Ishikawa (cell line): ENCODE data around the gene HNRNPDL.

Experiments
- CEBPB ChIP-seq: IDR thresholded peaks from 2 replicates; pipeline ENCODE4 v1.6.1; 2012
- TAF1 ChIP-seq: IDR thresholded peaks from 2 replicates; pipeline ENCODE4 v1.6.1; 2012; ENCODE audit warnings: low read depth, mild to moderate bottlenecking
- YY1 ChIP-seq: IDR thresholded peaks from 2 replicates; pipeline ENCODE4 v1.6.1; 2012; ENCODE audit warnings: low read depth
- ZBTB7A ChIP-seq: IDR thresholded peaks from 2 replicates; pipeline ENCODE4 v1.6.1; 2012; ENCODE audit warnings: low read depth
- TF ChIP-seq, protein P1 (sequence below): IDR thresholded peaks from 2 replicates; pipeline ENCODE4 v1.6.1; 2012

DNA sequence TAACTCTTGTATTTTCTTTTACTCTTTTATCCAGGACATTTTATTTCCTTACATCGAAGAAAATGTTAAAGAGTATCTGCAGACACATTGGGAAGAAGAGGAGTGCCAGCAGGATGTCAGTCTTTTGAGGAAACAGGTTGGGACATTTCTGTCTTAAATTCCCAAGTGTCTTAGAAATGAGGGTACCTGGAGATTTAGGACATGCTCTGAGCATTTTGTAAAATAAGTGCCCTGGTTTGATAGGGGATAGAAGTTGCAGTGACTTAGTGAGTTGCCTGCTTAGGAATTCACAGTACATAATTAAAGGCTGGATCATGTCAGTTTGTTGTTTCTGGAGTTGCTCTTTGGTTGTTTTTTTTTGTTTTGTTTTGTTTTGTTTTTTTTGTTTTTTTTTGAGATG lies 17.6 kb upstream of the HNRNPDL start:
- no peak for TF ChIP-seq YY1
- no peak for TF ChIP-seq CEBPB
- TF ChIP-seq ZBTB7A = no peak
- TF ChIP-seq TAF1 = no peak
- TF ChIP-seq, protein P1, sequence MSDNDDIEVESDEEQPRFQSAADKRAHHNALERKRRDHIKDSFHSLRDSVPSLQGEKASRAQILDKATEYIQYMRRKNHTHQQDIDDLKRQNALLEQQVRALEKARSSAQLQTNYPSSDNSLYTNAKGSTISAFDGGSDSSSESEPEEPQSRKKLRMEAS = no peak
